ENCODE results near the gene CSF3R.

- TF ChIP-seq, protein P1, sequence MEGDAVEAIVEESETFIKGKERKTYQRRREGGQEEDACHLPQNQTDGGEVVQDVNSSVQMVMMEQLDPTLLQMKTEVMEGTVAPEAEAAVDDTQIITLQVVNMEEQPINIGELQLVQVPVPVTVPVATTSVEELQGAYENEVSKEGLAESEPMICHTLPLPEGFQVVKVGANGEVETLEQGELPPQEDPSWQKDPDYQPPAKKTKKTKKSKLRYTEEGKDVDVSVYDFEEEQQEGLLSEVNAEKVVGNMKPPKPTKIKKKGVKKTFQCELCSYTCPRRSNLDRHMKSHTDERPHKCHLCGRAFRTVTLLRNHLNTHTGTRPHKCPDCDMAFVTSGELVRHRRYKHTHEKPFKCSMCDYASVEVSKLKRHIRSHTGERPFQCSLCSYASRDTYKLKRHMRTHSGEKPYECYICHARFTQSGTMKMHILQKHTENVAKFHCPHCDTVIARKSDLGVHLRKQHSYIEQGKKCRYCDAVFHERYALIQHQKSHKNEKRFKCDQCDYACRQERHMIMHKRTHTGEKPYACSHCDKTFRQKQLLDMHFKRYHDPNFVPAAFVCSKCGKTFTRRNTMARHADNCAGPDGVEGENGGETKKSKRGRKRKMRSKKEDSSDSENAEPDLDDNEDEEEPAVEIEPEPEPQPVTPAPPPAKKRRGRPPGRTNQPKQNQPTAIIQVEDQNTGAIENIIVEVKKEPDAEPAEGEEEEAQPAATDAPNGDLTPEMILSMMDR (IDR thresholded peaks at IDR 0.05; ENCODE audit: poor library complexity): no peak
- TF ChIP-seq EZH2 (IDR thresholded peaks at IDR 0.05; ENCODE audit: borderline replicate concordance): no peak
- no peak for TF ChIP-seq EZH2phosphoT487 (IDR thresholded peaks at IDR 0.05; ENCODE audit: low read depth, severe bottlenecking, unreplicated experiment)
Observed at GRCh38 chr1:36471830-36472641, 10.7 kb downstream of the CSF3R start.

Data from hepatocyte (in vitro differentiated cells).